Right lobe of liver (tissue), 4 donors: ENCODE measurements around the gene MPIG6B.

Experiments
- CTCF ChIP-seq, 4 donors: fragments of 200-600 bp in 3 of 4; fragments of 450-650 bp in 1 of 4; IDR thresholded peaks; one replicate each; pipeline versions ENCODE4 v1.5.1 to v1.8.0; 2016 to 2022; ENCODE audit warnings: antibody characterized with exemption in 4 of 4, mild to moderate bottlenecking in 2 of 4
- POLR2A ChIP-seq: fragments of 450-650 bp; IDR thresholded peaks from one replicate; pipeline ENCODE4 v1.6.1; 2017; ENCODE audit warnings: antibody characterized with exemption, mild to moderate bottlenecking
- donor health status: DM: no; HTN: no; CAD: no.
- donor health status: DM: no; HTN: no; CAD: no.
- donor health status: DM: no; HTN: yes; CAD: no.

GRCh38 chr6:31707701-31708100 lies 15.5 kb upstream of the MPIG6B start:
- TF ChIP-seq CTCF (IDR thresholded peaks at IDR 0.05): no peak
- TF ChIP-seq POLR2A: no peak
